ENCODE results near the gene ZC3H6.

- TF ChIP-seq CTCF (IDR thresholded peaks at IDR 0.05) (no peak), POLR2AphosphoS5 (IDR thresholded peaks at IDR 0.05; ENCODE audit: low read depth, low read length) (peak; percentile 93), SIN3A (IDR thresholded peaks at IDR 0.05; ENCODE audit: borderline replicate concordance, insufficient read depth, low read depth, low read length) (peak; percentile 81; the same call in 1 of the 2 replicates), REST (IDR thresholded peaks at IDR 0.05; ENCODE audit: insufficient read depth in 1 of 2, low read depth in 2 of 2, low read length in 1 of 2) (peak in 1 of 2 experiments; percentile 50; a peak in 1 of 4 replicates)
Observed at GRCh38 chr2:112275311-112275886, at the start of gene ZC3H6.

Data from Panc1 (cell line).